Iris pigment epithelial cell (primary cell): Measurements from ENCODE around the gene ARMC8.

Experiments used
- DNase-seq: peaks from one replicate; pipeline ENCODE4 v3.0.0-alpha.2; 2011; ENCODE audit warnings: low read depth

Gene ARMC8

GRCh38 chr3:138310494-138310893, 123.4 kb downstream of the ARMC8 start:
- no peak for DNase-seq

GRCh38 chr3:138314751-138315150, 127.7 kb downstream of the ARMC8 start:
- peak; percentile 74 for DNase-seq

GRCh38 chr3:138317687-138318086, 130.6 kb downstream of the ARMC8 start:
- no peak for DNase-seq

GRCh38 chr3:138323971-138324370, 136.9 kb downstream of the ARMC8 start:
- peak; percentile 11 for DNase-seq

- DNase-seq, result no peak
These were observed 138.9 kb downstream of the ARMC8 start for GRCh38 chr3:138325990-138326389.

GRCh38 chr3:138326866-138327595, 139.9 kb downstream of the ARMC8 start:
- no peak for DNase-seq

GRCh38 chr3:138327831-138328230, 140.7 kb downstream of the ARMC8 start:
- peak; percentile 30 for DNase-seq

- DNase-seq, result peak; percentile 44
These were observed 141.2 kb downstream of the ARMC8 start for GRCh38 chr3:138328341-138328740.

GRCh38 chr3:138329127-138329983, 142.3 kb downstream of the ARMC8 start, which contains the start of gene NME9:
NME9 (minus strand) TSS chr3:138329851; CDS start chr3:138329335, 516 bp downstream.
- DNase-seq, result peak; percentile 87

GRCh38 chr3:138329984-138330293, 142.8 kb downstream of the ARMC8 start:
- no peak for DNase-seq

GRCh38 chr3:138331143-138331894, 144.2 kb downstream of the ARMC8 start:
- DNase-seq, result peak; percentile 41

GRCh38 chr3:138332472-138333073, 145.5 kb downstream of the ARMC8 start:
- peak; percentile 52 for DNase-seq

- DNase-seq, result no peak
These were observed 147.5 kb downstream of the ARMC8 start for GRCh38 chr3:138334608-138335007.

- no peak for DNase-seq
These were observed 149.4 kb downstream of the ARMC8 start for GRCh38 chr3:138336454-138336999.

GRCh38 chr3:138338244-138338643, 151.1 kb downstream of the ARMC8 start:
- no peak for DNase-seq

GRCh38 chr3:138338811-138339210, 151.7 kb downstream of the ARMC8 start:
- no peak for DNase-seq

- no peak for DNase-seq
These were observed 153.4 kb downstream of the ARMC8 start for GRCh38 chr3:138340511-138340910.

GRCh38 chr3:138344754-138345153, 157.7 kb downstream of the ARMC8 start:
- no peak for DNase-seq
